GM19351 (cell line): ENCODE measurements around the gene MLLT1.

ENCODE experiments used
- ATAC-seq: cut with Tn5 transposase; IDR thresholded peaks from one replicate; pipeline ENCODE4 v1.9.1; 2021; ENCODE audit warnings: mild to moderate bottlenecking, moderate library complexity; ENCODE audit not compliant: unreplicated experiment

Gene MLLT1

DNA sequence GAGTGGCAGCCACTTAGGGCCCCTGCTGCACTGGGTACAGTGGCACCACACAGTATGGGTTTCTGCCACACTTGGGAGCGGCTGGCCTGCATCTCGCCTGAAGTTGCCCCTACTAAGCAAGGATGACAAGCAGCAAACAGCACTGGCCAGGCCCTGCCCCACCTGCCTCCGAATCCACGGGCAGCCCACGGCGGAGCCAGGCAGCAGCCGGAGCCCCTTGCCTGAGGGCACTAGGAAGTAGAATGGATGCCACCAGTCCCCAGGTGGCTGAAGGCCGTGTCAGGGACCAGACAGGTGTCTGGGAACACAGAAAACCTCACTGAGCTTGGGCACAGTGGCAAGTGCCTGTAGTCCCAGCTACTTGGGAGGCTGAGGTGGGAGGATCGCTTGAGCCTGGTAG lies 19.4 kb downstream of the MLLT1 start:
- ATAC-seq, result no peak

DNA sequence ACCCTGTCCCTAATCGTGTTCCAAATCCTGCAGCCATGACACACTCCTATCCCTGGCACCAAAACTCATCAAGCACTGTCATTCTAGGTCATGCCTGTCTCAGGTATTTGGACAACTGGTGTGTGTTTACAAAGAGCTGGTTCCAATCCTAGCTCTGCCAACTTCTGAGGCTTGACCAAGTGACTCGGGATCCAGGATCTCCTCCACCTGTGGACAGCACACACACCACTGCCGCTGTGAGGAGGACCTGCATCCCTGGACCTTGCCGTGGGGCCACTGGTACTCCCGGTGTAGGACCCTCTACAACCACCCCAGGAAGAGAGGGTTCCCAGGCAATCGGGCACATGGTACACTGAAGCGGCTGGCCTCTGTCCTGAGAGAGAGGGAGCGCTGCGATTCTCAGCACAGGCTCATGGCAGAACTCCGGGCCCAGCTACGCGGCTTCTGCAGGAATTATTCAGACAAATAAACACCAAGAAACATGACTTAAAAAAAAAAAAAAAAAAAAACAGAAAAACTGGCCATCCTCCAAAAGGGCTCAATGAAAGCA lies 20.4 kb downstream of the MLLT1 start:
- ATAC-seq, result no peak

DNA sequence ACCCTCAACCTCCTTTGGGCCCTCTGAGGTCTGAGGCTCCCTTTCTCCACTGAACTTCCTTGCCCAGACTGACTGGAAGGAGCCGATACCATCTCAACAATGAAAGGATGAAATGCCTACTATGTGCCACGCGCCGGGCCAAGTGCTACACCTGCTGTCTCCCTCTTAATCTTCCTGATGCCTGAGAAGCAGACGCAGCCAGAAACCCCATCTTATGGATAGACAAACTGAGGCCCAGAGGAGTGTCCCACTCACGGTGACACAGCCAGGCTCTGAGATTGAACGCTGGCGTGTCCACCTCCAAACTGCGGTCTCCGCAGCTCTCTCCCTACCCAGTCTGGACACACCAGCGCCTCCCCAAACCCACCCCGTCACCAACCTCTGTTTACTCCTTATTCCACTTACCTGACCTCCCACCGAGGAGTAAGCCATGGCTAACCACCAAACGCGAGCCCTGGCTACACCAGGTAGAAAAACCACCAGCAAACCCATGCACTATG lies 20.9 kb downstream of the MLLT1 start:
- no peak for ATAC-seq

DNA sequence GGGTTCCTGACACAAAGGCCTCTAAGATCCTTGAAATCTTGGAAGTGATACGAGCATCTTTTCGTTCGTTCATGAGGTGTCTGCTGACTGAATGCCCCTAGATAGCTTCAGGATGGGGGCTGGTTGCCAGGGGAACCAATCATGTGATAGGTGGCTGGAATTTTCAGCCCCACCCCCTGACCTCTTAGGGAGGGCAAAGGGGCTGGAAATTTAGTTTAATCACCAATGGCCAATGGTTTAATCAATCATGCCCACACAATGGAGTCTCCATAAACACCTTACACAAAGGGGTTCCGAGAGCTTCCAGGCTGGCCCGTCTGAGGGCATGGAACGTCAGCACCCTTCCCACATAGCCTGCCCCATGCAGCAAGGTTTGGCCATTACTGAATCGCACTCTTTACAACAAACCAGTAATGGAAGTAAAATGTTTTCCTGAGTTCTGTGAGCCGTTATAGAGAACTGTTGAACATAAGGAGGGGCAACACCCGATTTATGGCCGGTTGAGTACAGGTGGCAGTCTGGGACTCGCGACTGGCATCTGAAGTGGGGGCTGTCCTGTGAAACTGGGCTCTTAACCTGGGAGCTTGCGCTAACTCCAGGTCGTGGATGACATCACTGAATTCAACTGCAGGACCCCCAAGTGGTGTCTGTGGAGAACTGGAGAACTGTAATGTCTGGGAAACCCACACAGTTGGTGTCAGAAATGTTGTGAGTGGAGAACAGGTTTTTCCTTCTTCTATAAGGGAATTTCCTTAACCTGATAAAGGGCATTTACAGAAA lies 25.6 kb downstream of the MLLT1 start:
- no peak for ATAC-seq

DNA sequence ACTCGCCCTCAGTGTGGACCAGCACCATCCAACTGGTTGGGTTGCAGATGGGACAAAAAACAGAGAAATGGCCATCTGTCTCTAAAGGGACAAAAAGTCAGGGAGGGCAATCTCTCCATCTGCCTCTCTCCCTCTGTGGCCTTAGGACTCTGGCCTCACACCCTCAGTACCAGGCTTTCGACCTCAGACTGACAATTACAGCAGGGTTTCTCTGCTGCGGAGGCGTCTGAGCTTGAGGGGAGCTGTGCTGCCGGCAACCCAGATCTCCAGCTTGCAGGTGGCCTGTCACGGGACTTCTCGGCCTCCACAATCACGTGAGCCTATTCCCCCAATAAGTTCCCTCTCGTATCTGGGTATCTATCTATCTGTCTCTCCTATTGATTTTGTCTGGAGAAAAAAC lies 27.7 kb downstream of the MLLT1 start:
- no peak for ATAC-seq

DNA sequence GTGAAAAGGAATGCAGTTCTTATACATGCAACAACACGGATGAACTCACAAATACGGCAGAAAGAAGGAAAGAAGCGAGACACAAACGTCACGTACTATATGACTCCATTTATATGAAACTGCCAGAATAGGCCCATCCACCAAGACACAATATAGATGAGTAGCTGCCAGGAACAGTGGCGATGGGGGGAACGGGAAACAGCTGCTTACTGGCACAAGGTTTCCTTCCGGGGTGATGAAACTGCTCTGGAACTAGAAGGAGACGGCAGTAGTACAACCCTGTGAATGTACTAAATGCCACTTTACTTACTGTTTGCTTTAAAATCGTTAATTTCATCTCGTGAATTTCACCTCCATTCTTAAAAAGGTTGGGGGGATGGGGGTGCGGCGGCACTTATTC lies 28.9 kb downstream of the MLLT1 start:
- ATAC-seq, result no peak

DNA sequence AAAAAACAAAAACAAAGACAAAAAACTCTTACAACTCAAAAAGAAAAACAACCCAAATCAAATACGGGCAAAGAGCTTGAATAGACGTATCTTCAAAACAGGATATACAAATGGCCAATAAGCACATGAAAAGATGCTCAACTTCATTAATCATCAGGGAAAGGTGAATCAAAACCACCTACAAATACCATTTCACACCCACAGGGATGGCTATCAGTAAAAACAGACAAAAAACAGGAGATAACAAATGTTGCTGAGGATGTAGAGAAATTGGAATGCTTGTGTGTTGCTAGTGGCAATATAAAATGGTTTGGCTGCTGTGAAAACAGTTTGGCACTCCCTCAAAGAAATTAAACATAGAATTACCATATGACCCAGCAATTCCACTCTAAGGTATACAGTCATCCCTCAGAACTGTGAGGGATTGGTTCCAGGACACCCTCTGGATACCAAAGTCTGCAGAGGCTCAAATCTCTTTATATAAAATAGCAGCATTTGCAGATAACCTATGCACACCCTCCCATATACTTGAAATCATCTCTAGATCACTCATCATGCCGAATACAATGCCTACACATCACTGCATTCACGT lies 29.7 kb downstream of the MLLT1 start:
- no peak for ATAC-seq

DNA sequence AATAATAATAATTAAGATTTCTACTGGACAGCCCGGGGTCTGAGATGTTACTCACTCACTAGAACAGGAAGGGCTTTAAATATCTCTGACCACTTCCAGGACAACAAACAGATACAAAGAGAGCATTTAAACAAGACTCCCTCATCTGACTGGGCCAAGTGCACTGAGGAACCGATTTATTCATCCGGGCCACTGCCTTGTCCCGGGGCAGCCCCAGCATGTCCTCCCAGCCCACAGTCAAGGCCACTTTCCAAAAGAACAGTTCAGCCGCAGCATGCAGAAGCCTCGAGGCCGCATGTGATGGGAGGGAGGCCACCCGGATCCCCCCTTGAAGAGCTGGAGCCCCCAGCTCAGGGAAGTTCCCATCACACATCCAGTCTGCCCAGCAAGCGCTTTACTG lies 30.5 kb downstream of the MLLT1 start:
- no peak for ATAC-seq

DNA sequence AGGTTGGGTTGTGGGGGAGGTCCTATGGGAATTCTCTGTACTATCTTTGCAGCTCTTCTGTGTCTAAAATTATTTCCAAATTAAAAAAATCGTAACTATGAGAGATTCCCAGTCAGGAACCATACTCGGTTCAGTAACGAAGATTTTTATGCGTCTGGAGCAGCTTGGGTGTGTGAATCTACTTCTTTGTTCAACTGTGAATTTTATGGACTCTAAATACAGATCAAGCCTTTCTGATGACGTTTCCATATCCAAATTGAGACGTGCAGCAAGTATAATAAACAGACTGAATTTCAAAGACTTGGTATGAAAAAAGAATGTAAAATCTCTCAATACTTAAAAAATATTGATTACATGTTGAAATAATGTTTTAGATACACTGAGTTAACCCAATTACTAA lies 30.9 kb downstream of the MLLT1 start:
- no peak for ATAC-seq

DNA sequence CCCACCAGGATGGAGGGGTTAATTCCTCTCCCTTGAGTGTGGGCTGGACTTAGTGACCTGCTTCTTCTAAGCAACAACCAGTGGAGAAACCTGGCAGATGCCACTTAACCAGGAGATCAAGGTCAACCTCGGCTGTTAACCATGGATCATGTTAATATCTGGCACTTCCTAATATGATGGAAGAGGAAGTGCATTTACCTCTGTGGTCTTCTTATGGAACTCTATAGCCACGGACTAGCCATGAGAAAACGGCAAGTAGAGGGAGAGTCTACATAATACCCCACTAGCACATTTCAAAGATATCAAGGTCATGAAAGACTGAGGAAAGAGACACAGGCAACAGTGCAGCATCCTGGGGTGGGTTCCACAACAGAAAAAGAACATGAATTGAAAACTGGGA lies 31.4 kb downstream of the MLLT1 start:
- ATAC-seq, result no peak

DNA sequence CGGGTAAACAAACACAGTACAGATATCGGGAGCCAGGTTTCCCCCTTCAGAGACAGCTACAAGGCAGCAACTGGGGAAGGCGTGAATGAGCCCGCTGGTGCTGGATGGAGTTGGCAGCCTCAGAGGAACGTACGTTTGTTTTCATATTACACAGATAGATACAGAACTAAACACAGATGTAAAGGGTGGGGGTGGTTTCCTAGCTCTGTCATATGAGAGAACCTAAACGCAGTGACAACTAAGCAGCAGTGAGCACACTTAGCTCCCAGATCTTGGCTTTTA lies 32.8 kb downstream of the MLLT1 start:
- no peak for ATAC-seq

DNA sequence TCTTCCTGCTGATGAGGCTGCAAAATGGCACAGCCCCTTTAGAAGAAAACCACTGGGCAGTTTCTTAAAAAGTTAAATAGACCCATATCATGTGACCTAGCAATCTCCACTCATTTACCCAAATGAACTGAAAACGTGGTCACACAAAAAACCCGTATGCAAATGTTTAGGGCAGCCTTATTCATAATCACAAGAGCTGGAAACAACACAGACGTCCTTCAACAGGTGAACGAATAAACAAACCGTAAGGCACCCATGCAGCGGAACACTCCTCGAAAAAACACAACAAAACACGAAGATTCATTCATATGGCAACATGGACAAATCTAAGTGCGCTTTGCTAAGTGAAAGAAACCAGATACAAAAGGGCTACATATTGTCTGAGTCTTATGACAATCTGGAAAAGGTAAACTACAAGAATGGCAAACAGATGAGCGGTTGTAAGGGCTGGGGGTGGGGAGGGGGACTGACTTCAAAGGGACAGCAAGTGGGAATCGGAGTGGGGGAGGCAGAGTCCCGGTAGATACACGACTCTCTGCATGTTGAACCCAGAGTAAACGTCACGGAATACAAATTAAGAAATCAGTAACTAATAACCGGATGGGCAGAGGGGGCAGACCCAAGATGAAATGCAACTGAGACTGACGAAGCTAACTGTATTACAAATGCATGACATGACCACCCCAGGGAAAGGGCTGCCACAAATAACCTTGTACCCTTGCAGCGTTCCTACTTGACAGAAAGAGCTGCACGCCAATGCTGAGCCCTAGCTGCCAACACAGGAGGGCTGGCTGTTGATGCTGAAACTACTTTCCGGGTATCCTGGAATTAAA lies 33.4 kb downstream of the MLLT1 start:
- ATAC-seq, result no peak

DNA sequence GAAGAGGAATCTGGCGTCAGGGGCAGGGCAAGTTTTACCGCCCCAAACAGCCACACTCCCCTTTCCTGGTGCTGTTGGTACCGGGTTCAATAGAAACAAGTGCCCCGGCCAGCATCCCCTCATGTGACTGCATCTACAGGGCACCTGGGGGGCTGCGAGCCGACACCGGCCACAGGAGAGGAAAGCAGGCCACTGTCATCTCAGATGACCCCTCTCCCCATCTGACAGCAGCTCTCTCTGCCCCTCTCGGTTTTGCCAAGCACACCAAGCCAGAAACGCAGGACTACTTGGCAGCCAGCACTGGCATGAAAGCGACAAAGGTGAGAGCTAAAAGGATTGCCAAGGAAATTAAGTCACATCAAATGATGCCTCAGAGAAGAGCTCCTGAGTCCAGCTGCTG lies 37.1 kb downstream of the MLLT1 start:
- ATAC-seq, result no peak

DNA sequence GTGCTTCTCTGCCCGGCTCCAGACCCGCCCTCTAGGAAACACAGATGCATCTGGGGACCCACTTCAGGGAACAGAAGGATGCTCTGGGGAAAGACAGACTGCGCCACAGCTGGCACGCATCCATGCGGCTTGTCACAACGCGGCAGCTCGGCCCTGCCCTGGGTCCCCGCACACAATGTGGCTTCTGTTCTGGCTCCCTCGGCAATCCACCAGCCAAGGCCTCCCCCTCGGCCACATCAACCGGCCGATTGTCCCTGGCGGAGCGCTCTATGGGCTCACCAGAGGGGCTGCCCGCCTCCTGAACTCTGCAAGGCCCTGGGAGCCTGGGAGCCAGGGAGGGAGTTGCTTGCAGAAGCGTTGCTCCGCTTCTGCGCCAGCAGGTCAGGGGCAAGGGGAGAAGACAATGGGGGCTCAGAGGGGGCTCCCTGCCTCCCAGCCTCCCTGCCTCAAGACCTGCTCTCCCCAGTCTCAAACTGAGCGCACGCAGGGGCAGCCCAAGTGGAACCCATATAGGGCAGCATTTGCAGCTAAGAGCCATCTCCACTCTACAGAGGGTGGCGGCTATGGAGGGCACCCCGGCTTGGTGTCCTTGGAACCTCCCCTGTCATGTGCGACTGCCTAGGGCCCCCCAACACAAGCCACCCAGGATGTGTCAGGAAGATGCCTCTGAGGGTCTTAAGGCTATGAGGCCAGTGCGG lies 37.9 kb downstream of the MLLT1 start:
- ATAC-seq, result no peak

DNA sequence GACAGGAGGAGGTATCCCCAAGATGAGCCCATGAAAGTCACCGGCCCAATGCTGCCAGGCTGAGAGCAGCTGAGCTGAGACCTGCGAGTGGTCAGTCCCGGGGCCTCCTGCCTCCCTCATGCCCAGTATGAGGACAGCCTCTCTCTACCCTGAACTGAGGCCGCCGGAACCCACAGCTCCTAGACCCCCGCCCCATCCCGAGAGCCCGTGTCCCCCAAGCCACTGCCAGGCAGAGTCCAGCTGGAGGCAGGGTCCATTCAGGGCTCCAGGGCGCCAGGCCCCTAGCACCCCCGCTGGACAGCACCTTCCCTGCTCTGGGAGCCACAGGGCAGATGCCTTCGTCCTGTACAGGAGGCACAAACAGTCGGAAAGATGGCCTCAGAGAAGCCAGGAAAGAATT lies 38.7 kb downstream of the MLLT1 start:
- no peak for ATAC-seq

DNA sequence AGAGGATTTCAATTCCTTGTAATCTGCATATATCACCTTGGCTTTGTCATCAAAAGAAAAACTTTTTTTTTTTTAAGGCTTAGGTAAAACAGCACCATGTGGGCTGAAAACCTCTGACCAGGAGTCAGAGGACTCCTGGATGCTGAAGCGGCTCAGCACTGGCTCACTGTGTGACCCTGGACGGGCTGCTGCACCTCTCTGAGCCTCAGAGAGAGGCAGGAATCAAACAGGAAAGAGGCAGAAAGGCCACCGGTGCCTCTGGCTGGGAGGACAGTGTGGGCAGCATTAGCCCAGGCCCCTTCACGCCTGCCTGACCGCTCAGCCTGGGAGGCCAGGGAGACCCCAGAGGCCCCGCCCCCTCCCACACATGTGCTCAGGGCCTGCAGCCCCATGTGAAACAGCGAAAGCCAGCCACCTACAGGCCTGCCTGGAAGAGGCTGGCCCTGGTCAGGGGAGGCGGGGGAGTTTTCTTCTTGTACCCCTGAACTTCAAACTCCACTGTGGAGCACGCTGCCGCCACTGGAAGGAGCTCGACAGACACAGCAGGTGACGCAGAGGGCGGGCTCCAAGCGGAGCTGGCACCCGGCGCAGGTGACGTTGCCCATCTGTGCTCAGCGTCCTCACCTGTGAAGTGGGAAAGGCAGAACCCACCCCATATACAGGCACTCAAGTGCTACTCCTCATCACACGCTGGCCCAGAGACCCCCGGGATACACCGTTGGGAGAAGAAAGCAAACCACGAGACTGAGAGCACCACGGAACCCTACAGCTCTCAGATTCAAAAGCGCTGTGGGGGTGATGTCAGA lies 39.7 kb downstream of the MLLT1 start:
- ATAC-seq, result no peak

DNA sequence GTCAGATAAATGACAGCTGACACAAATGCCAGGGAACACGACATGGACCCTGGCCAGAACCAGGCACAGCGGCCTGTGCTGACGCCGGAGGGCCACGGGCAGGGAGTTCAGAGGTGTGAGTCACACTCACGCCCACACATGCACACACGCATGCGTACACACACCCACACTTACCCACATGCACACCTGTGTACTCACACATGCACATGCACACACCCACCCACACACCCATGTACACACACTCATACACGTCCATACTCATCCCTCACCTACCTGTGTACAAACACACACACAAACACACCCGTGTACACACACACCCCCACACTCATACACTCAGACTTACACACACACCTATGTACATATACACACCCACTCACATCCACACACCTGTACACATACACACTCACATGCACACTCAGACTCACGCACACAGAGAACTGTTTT lies 40.4 kb downstream of the MLLT1 start:
- no peak for ATAC-seq

DNA sequence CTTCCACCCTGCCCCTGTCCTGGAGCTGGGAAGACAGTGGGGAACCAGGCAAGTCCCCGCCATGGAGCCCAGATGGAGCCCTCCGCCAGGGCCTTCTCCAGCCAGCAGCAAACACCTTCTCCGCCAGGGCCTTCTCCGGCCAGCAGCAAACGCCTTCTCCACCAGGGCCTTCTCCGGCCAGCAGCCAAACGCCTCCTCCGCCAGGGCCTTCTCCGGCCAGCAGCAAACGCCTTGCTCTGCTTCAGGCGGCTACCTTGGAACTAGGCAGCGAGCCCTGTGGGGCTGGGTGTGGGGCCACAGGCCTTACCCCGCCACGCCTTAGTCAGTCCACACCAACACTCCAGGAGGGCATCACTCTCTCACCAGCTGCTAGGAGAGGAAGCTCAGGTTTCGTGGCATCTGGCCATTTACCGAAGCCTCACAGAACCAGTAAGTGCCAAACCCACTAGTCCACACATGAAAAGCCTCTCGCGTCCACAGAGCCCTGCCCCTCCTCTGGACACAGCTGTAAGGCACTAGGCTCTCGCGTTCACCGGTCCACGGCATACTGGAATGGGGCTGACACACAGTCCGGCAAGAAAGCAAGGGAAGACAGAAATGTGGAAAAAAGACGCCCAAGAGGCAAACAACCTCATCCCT lies 41.0 kb downstream of the MLLT1 start:
- no peak for ATAC-seq

DNA sequence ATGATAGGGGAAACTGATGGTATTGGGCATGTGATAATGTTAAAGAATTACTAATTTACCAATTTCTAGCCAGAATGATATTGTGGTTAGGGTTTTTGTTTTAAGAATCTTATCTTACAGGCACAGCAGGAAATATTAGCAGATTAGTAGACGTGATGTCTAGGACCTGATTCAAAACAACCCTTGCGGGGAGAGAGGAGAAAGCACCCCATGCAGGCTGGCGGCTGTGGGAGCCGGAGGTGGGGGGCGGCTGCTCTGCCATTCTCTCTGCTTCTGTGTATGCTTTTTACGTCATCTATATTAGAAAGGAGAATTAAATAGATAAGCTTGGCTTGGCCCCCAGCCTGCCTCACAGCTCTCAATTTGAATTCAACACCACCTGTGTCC lies 41.5 kb downstream of the MLLT1 start:
- ATAC-seq, result no peak
